Activated B cell treated with CpG ODN at 0.5 μM for 24 hours (primary cell): ENCODE results near the gene GNG11. TPM values are rescaled to one million over a fixed set of nuclear protein-coding genes. Genes with fewer than 3 reads are reported as not detected.
A peak's percentile ranks its signal among the peaks of the same experiment; 100 is the strongest.

Experiments used
- ATAC-seq: fragments of 200-7000 bp; cut with Tn5 transposase; one replicate; pipeline ENCODE4 v1.10.0; 2021; ENCODE audit warnings: low read depth, mild to moderate bottlenecking, moderate library complexity
- CTCF ChIA-PET: fragments of 350-600 bp; sonication (Branson Sonifier 250); formaldehyde crosslinking; loops from one replicate; lab custom pipeline; 2021; ENCODE audit warnings: antibody characterized with exemption; lab: Charles Lee
- POLR2A ChIA-PET: fragments of 350-600 bp; sonication (Branson Sonifier 250); formaldehyde crosslinking; loops from one replicate; lab custom pipeline; 2021; ENCODE audit warnings: antibody characterized with exemption; lab: Charles Lee
- DNase-seq: peaks from one replicate; pipeline ENCODE4 v3.0.0; 2022
- H3K27ac Mint-ChIP-seq: one replicate; pipeline ENCODE4 v1.8.0; 2020; ENCODE audit warnings: mixed read lengths
- H3K27me3 Mint-ChIP-seq: one replicate; pipeline ENCODE4 v1.8.0; 2021; ENCODE audit warnings: mixed read lengths
- H3K36me3 Mint-ChIP-seq: one replicate; pipeline ENCODE4 v1.8.0; 2021; ENCODE audit warnings: low read depth, mixed read lengths
- H3K4me1 Mint-ChIP-seq: one replicate; pipeline ENCODE4 v1.8.0; 2021; ENCODE audit warnings: mixed read lengths
- H3K4me3 Mint-ChIP-seq: one replicate; pipeline ENCODE4 v1.8.0; 2020; ENCODE audit warnings: mild to moderate bottlenecking, mixed read lengths
- H3K9me3 Mint-ChIP-seq: one replicate; pipeline ENCODE4 v1.8.0; 2020; ENCODE audit warnings: mixed read lengths
- CTCF ChIP-seq: fragments of 200-600 bp; IDR thresholded peaks from one replicate; pipeline ENCODE4 v1.8.0; 2022; ENCODE audit warnings: antibody characterized with exemption, mild to moderate bottlenecking
- intact Hi-C: fragments of 100-400 bp; cut with micrococcal nuclease; formaldehyde crosslinking; loops from one replicate; pipeline ENCODE4 v1.15.1; 2024
- total RNA-seq: library from RNA; stranded (reverse); gene quantifications from 2 replicates; pipeline ENCODE4 v1.2.3, GENCODE V29; 2022

The GNG11 gene
- total RNA-seq, 1 donor from 2014 or later: 2.6 TPM

DNA sequence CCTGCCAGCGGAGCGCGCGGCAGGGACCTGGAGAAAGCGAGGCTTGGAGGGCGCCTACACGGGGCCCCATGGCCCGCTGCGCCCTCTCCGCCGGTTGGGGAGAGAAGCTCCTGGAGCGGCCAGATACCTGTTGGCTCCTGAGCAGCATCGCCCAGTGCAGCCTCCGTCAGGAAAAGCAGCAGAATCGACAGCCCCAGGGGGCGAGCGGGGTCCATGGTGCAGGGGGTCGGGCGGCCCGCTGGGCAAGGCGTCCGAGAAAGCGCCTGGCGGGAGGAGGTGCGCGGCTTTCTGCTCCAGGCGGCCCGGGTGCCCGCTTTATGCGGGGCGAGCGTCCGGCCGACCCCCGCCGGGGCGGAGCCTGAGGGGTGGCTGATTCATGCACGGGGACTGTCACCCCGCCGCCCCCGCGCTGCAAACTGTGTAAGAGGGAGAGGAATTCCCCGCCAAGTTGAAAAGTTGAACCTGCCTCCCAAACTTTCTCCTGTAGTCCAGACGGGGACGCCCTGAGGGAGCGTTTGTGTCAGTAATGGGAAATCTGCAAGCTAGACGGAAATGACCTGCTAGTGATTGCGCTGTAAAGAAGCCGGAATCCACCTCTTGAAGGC is 31.0 kb upstream of the GNG11 start, which contains the start of gene TFPI2:
TFPI2 (minus strand) TSS at position 290 of the 605 bp plus-strand sequence; CDS start at position 215, 75 bp downstream.
- ChIA-PET POLR2A (no interaction called here), CTCF (no interaction called here)
- no peaks in the 10 kb centered on the region for H3K9me3 Mint-ChIP-seq
- no peak for TF ChIP-seq CTCF
- H3K27me3 Mint-ChIP-seq: peaks cover 46% of the 10 kb centered on the region
- H3K4me3 Mint-ChIP-seq: peak within 1 kb of the TSS; percentile 84
- DNase-seq (peak; percentile 24), ATAC-seq (peak; percentile 60)
- intact Hi-C loops: no loop called here
- H3K36me3 Mint-ChIP-seq: no peaks in the 10 kb centered on the region
- H3K4me1 Mint-ChIP-seq: peaks cover 11% of the 10 kb centered on the region
- H3K27ac Mint-ChIP-seq: no peak within 1 kb of the TSS

- Mint-ChIP-seq H3K36me3 (no peaks in the 10 kb centered on the region), H3K4me3 (no peak overlapping the region), H3K27me3 (peaks cover 47% of the 10 kb centered on the region), H3K9me3 (no peaks in the 10 kb centered on the region), H3K4me1 (peaks cover 11% of the 10 kb centered on the region), H3K27ac (no peak overlapping the region)
- CTCF ChIA-PET: no interaction called here
- DNase-seq: no peak
- no peak for TF ChIP-seq CTCF
- intact Hi-C loops: no loop called here
- no peak for ATAC-seq
- POLR2A ChIA-PET: interaction anchor here (0.6 kb wide), 1 partner anchor 111 kb away, joined by 3 read pairs; no protein-coding TSS in a partner anchor
These were observed 27.1 kb upstream of the GNG11 start for GRCh38 chr7:93894426-93894825.

GRCh38 chr7:93894966-93895640 is 26.4 kb upstream of the GNG11 start:
- H3K27me3 Mint-ChIP-seq: peaks cover 46% of the 10 kb centered on the region

GRCh38 chr7:93895859-93896600 is 25.5 kb upstream of the GNG11 start:
- no peaks in the 10 kb centered on the region for H3K36me3 Mint-ChIP-seq
- ATAC-seq (no peak), DNase-seq (no peak)
- H3K4me1 Mint-ChIP-seq: no peaks in the 10 kb centered on the region
- peaks cover 45% of the 10 kb centered on the region for H3K27me3 Mint-ChIP-seq
- ChIA-PET CTCF (interaction anchor here (0.6 to 1.3 kb wide), 2 partner anchors 60 to 191 kb away, joined by 3 read pairs; no protein-coding TSS in a partner anchor), POLR2A (no interaction called here)
- intact Hi-C loops: no loop called here
- no peak overlapping the region for H3K4me3 Mint-ChIP-seq
- no peak for TF ChIP-seq CTCF
- no peaks in the 10 kb centered on the region for H3K9me3 Mint-ChIP-seq
- H3K27ac Mint-ChIP-seq: no peak overlapping the region

More at GRCh38 chr7:93894966-93895640, 26.4 kb upstream of the GNG11 start:
- ChIA-PET POLR2A (no interaction called here), CTCF (no interaction called here)
- ATAC-seq: no peak
- H3K9me3 Mint-ChIP-seq: no peaks in the 10 kb centered on the region
- H3K36me3 Mint-ChIP-seq: no peaks in the 10 kb centered on the region
- no peak for DNase-seq
- no peak for TF ChIP-seq CTCF
- no peak overlapping the region for H3K27ac Mint-ChIP-seq
- H3K4me3 Mint-ChIP-seq: no peak overlapping the region
- intact Hi-C loops: no loop called here
- H3K4me1 Mint-ChIP-seq: peaks cover 4% of the 10 kb centered on the region

- Mint-ChIP-seq H3K27ac (no peak overlapping the region), H3K27me3 (peaks cover 32% of the 10 kb centered on the region), H3K9me3 (no peaks in the 10 kb centered on the region), H3K36me3 (no peaks in the 10 kb centered on the region), H3K4me3 (no peak overlapping the region), H3K4me1 (no peaks in the 10 kb centered on the region)
- DNase-seq (no peak), ATAC-seq (no peak)
- ChIA-PET CTCF (interaction anchor here (7.1 kb wide), 1 partner anchor 191 kb away, joined by 117 read pairs; no protein-coding TSS in a partner anchor), POLR2A (no interaction called here)
- intact Hi-C loops: no loop called here
- TF ChIP-seq CTCF: no peak
These were observed 23.9 kb upstream of the GNG11 start for GRCh38 chr7:93897680-93898079.
